ENCODE results near the gene TMPRSS6. TPM values are rescaled to one million over a fixed set of nuclear protein-coding genes. Genes with fewer than 3 reads are reported as not detected.

Gene TMPRSS6
- total and polyA plus RNA-seq, 9 donors = 0.04 to 2.4 (median 0.33) TPM; not detected in 6

GRCh38 chr22:37092997-37093396 is 16.5 kb downstream of the TMPRSS6 start:
- DNase-seq = no peak
- no peaks in the 10 kb centered on the region for H3K27me3 ChIP-seq
- WGBS, 3 donors = 47 to 61% (median 48%) methylated on average over 6 of the region's 6 CpGs
- intact Hi-C loops (cut with DNase I) = no loop called here
- H3K9me3 ChIP-seq = no peaks in the 10 kb centered on the region
- H3K36me3 ChIP-seq = no peaks in the 10 kb centered on the region
- H3K27ac ChIP-seq = no peak overlapping the region
- H3K4me3 ChIP-seq = no peak overlapping the region
- TF ChIP-seq POLR2A (IDR thresholded peaks at IDR 0.05) = no peak
- no peak for TF ChIP-seq CTCF (IDR thresholded peaks at IDR 0.05)
- TF ChIP-seq EP300 (IDR thresholded peaks at IDR 0.05) = no peak
- no peaks in the 10 kb centered on the region for H3K4me1 ChIP-seq (ENCODE audit: insufficient read depth)

GRCh38 chr22:37091994-37092393 is 17.5 kb downstream of the TMPRSS6 start:
- Histone ChIP-seq H3K27ac (no peak overlapping the region), H3K36me3 (no peaks in the 10 kb centered on the region), H3K9me3 (no peaks in the 10 kb centered on the region), H3K4me3 (no peak overlapping the region), H3K4me1 (ENCODE audit: insufficient read depth) (no peaks in the 10 kb centered on the region), H3K27me3 (no peaks in the 10 kb centered on the region)
- TF ChIP-seq POLR2A (IDR thresholded peaks at IDR 0.05) = no peak
- no peak for TF ChIP-seq EP300 (IDR thresholded peaks at IDR 0.05)
- no peak for TF ChIP-seq CTCF (IDR thresholded peaks at IDR 0.05)
- WGBS, 3 donors = 69 to 81% (median 80%) methylated on average over 7 of the region's 7 CpGs
- intact Hi-C loops (cut with DNase I) = no loop called here
- no peak for DNase-seq

- WGBS, 3 donors = 59 to 66% (median 61%) methylated on average over 9 of the region's 9 CpGs
- H3K27ac ChIP-seq = no peak overlapping the region
- H3K9me3 ChIP-seq = no peaks in the 10 kb centered on the region
- no peak for DNase-seq
- H3K4me3 ChIP-seq = no peak overlapping the region
- no peaks in the 10 kb centered on the region for H3K27me3 ChIP-seq
- TF ChIP-seq EP300 (IDR thresholded peaks at IDR 0.05) = no peak
- no peak for TF ChIP-seq POLR2A (IDR thresholded peaks at IDR 0.05)
- TF ChIP-seq CTCF (IDR thresholded peaks at IDR 0.05) = no peak
- intact Hi-C loops (cut with DNase I) = no loop called here
- H3K36me3 ChIP-seq = no peaks in the 10 kb centered on the region
- no peaks in the 10 kb centered on the region for H3K4me1 ChIP-seq (ENCODE audit: insufficient read depth)
These were observed 18.4 kb downstream of the TMPRSS6 start for GRCh38 chr22:37090920-37091695.

- intact Hi-C loops (cut with DNase I) = no loop called here
- H3K27ac ChIP-seq = no peak overlapping the region
- H3K27me3 ChIP-seq = no peaks in the 10 kb centered on the region
These were observed 20.1 kb downstream of the TMPRSS6 start for GRCh38 chr22:37089434-37089833.

More at GRCh38 chr22:37089434-37089833, 20.1 kb downstream of the TMPRSS6 start:
- TF ChIP-seq POLR2A (IDR thresholded peaks at IDR 0.05) = no peak
- no peak for TF ChIP-seq EP300 (IDR thresholded peaks at IDR 0.05)
- TF ChIP-seq CTCF (IDR thresholded peaks at IDR 0.05) = no peak
- WGBS, 3 donors = 23 to 49% (median 30%) methylated on average over 12 of the region's 12 CpGs
- Histone ChIP-seq H3K9me3 (no peaks in the 10 kb centered on the region), H3K4me1 (ENCODE audit: insufficient read depth) (no peaks in the 10 kb centered on the region), H3K36me3 (no peaks in the 10 kb centered on the region), H3K4me3 (no peak overlapping the region)
- DNase-seq = no peak
